Upper lobe of left lung (tissue), 6 donors: ENCODE results near the gene GCK. TPM values are rescaled to one million over a fixed set of nuclear protein-coding genes. Genes with fewer than 3 reads are reported as not detected.

ENCODE experiments used
- ATAC-seq, 2 donors: fragments of 200-7000 bp; cut with Tn5 transposase; one replicate each; pipeline ENCODE4 v1.9.1; 2022; ENCODE audit warnings: mild to moderate bottlenecking in 2 of 2, moderate library complexity in 2 of 2; ENCODE audit not compliant: low FRiP score in 2 of 2
- DNase-seq, 2 donors: peaks; one replicate each; pipeline ENCODE4 v3.0.0-alpha.2; 2019 to 2020
- H3K27ac ChIP-seq, 4 donors: fragments of 200-600 bp; sonication (generic); one replicate each; pipeline ENCODE4 v1.5.1; 2016 to 2019
- H3K27me3 ChIP-seq, 4 donors: fragments of 200-600 bp; sonication (generic); one replicate each; pipeline ENCODE4 v1.5.1; 2017 to 2019
- H3K36me3 ChIP-seq, 4 donors: fragments of 200-600 bp; sonication (generic); one replicate each; pipeline ENCODE4 v1.5.1; 2016 to 2019
- H3K4me1 ChIP-seq, 4 donors: fragments of 200-600 bp; sonication (generic); one replicate each; pipeline ENCODE4 v1.5.1; 2018 to 2019
- H3K4me3 ChIP-seq, 4 donors: fragments of 200-600 bp; sonication (generic); one replicate each; pipeline ENCODE4 v1.5.1; 2017 to 2019; ENCODE audit warnings: mild to moderate bottlenecking in 2 of 4, moderate library complexity in 1 of 4
- H3K9me3 ChIP-seq, 4 donors: fragments of 200-600 bp; sonication (generic); one replicate each; pipeline ENCODE4 v1.5.1; 2018 to 2019
- CTCF ChIP-seq, 6 experiments: fragments of 450-650 bp in 4 of 6; fragments of 200-600 bp in 2 of 6; sonication (generic) in 2 of 6; IDR thresholded peaks; one replicate each; pipeline ENCODE4 v1.5.1; 2016 to 2019; ENCODE audit warnings: antibody characterized with exemption in 6 of 6
- EP300 ChIP-seq, 4 donors: sonication (generic); formaldehyde crosslinking; IDR thresholded peaks; one replicate each; pipeline ENCODE4 v1.5.1; 2017; ENCODE audit warnings: antibody characterized with exemption in 4 of 4, control low read depth in 2 of 4
- POLR2A ChIP-seq, 4 donors: fragments of 450-650 bp; IDR thresholded peaks; one replicate each; pipeline ENCODE4 v1.5.1; 2016 to 2017; ENCODE audit warnings: antibody characterized with exemption in 4 of 4, mild to moderate bottlenecking in 2 of 4
- POLR2AphosphoS5 ChIP-seq, 2 donors: sonication (generic); formaldehyde crosslinking; IDR thresholded peaks; one replicate each; pipeline ENCODE4 v1.5.1; 2017; ENCODE audit warnings: antibody characterized with exemption in 2 of 2
- WGBS, 2 donors: methylation state at CpG; one replicate each; pipeline ENCODE4 v1.1.5; 2017 to 2018; 5-methylcytosine and 5-hydroxymethylcytosine counted together
- total RNA-seq, 6 donors: library from RNA; depleted of rRNA in 4 of 6; stranded (reverse); fragments of >200 nt in 4 of 6; gene quantifications; one replicate each; pipeline versions ENCODE4 v1.1.0 to v1.2.1, GENCODE V29; 2016 to 2021
- donor health status: DM: no; HTN: no; CAD: no; lungs with moderate emphysema.
- donor health status: DM: no; HTN: yes; CAD: no; lungs with severe emphysema.

Gene GCK
- total RNA-seq, 6 donors from 2014 or later, result 0.17 to 0.49 (median 0.30) TPM; not detected in 2

- no peak for DNase-seq
These were observed 34.5 kb downstream of the GCK start for GRCh38 chr7:44154703-44155102.

GRCh38 chr7:44153948-44154335, 35.3 kb downstream of the GCK start:
- ATAC-seq (no peak), DNase-seq (no peak)
- Histone ChIP-seq H3K4me3 (no peak overlapping the region), H3K4me1 (peaks cover 0 to 6% (median 0%) of the 10 kb centered on the region in 4 donors), H3K9me3 (no peaks in the 10 kb centered on the region), H3K27ac (no peak overlapping the region), H3K36me3 (no peaks in the 10 kb centered on the region), H3K27me3 (no peaks in the 10 kb centered on the region)
- WGBS, 2 donors, result 86 to 92% methylated on average over 5 of the region's 5 CpGs
- TF ChIP-seq POLR2A (IDR thresholded peaks at IDR 0.05) (no peak), CTCF (IDR thresholded peaks at IDR 0.05) (no peak), EP300 (IDR thresholded peaks at IDR 0.05) (no peak), POLR2AphosphoS5 (IDR thresholded peaks at IDR 0.05) (no peak)

More at GRCh38 chr7:44154703-44155102, 34.5 kb downstream of the GCK start:
- no peaks in the 10 kb centered on the region for H3K9me3 ChIP-seq
- 77 to 88% methylated on average over 3 of the region's 3 CpGs for WGBS, 2 donors
- TF ChIP-seq EP300 (IDR thresholded peaks at IDR 0.05), result no peak
- TF ChIP-seq POLR2AphosphoS5 (IDR thresholded peaks at IDR 0.05), result no peak
- TF ChIP-seq POLR2A (IDR thresholded peaks at IDR 0.05), result no peak
- no peak for TF ChIP-seq CTCF (IDR thresholded peaks at IDR 0.05)
- H3K27ac ChIP-seq, result no peak overlapping the region
- ATAC-seq, result no peak
- H3K4me3 ChIP-seq, result no peak overlapping the region
- no peaks in the 10 kb centered on the region for H3K36me3 ChIP-seq
- H3K4me1 ChIP-seq, result peaks cover 0 to 6% (median 0%) of the 10 kb centered on the region in 4 donors
- H3K27me3 ChIP-seq, result no peaks in the 10 kb centered on the region

DNA sequence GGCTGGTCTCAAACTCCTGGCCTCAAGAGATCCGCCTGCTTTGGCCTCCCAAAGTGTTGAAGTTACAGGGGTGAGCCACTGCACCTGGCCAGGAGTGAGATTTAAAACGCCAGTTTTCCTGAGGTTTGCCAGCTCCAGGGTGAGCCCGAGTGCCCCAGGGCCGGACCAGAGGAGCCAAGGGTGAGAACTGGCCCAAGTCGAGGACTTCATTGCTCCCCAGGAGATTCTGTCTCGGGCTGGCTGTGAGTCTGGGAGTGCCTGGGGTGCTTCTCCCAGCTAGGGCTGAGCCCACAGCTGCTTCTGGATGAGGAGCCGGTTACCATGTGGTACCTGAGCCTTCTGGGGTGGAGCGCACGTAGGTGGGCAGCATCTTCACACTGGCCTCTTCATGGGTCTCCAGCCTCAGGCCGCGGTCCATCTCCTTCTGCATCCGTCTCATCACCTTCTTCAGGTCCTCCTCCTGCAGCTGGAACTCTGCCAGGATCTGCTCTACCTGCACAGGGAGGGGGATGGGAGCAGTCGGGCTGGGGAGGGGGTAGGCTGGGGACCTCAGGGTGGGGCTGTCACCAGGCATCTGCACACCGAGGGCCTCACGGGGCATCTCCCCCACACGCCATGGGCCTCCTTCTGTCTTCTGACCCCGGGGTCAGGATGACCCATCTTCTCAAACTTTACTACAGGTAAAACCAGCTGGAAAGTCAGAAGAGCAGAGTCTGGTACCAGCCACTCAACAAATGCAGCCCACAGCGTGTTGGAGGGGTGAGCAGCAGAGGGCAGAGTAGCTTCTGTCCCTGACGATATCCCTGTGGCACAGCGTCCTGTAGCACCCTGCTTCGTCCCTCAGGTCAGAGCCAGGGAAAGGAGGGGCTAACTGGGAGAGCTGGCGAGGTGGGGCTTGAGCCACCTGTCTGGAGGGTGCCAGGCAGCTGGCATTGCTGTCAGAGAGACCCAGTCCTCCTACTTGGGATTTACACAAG, 36.0 kb downstream of the GCK start:
- no peak for DNase-seq
- no peak for ATAC-seq
- no peaks in the 10 kb centered on the region for H3K9me3 ChIP-seq
- H3K4me3 ChIP-seq, result no peak overlapping the region
- no peak overlapping the region for H3K27ac ChIP-seq
- WGBS, 2 donors, result 84 to 86% methylated on average over 16 to 22 of the region's 22 CpGs
- no peaks in the 10 kb centered on the region for H3K27me3 ChIP-seq
- H3K36me3 ChIP-seq, result no peaks in the 10 kb centered on the region
- TF ChIP-seq POLR2A (IDR thresholded peaks at IDR 0.05), result no peak
- no peak for TF ChIP-seq CTCF (IDR thresholded peaks at IDR 0.05)
- no peak for TF ChIP-seq POLR2AphosphoS5 (IDR thresholded peaks at IDR 0.05)
- TF ChIP-seq EP300 (IDR thresholded peaks at IDR 0.05), result no peak
- H3K4me1 ChIP-seq, result no peaks in the 10 kb centered on the region

DNA sequence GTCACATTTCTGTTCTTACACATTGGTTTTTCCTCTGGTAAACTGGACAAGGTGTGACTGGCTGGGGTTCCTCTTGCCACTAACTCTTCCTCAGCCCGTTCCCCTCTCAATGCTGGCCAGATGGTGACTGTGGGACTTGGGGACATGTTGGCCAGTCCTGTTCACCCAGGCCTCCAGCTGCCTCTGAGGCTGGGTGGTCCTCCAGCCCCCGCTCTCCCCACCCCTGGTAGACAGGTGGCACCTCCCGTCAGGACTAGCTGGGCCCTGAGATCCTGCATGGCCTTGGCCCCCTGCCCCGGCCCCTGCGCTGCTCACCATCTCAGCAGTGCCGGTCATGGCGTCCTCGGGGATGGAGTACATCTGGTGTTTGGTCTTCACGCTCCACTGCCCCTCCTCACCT, 37.3 kb downstream of the GCK start:
- Histone ChIP-seq H3K4me1 (no peaks in the 10 kb centered on the region), H3K27ac (no peak overlapping the region), H3K36me3 (no peaks in the 10 kb centered on the region), H3K27me3 (no peaks in the 10 kb centered on the region), H3K9me3 (no peaks in the 10 kb centered on the region), H3K4me3 (no peak overlapping the region)
- TF ChIP-seq POLR2A (IDR thresholded peaks at IDR 0.05), result no peak
- no peak for TF ChIP-seq POLR2AphosphoS5 (IDR thresholded peaks at IDR 0.05)
- no peak for TF ChIP-seq CTCF (IDR thresholded peaks at IDR 0.05)
- TF ChIP-seq EP300 (IDR thresholded peaks at IDR 0.05), result no peak
- DNase-seq, result no peak
- ATAC-seq, result no peak
- 95 to 100% methylated on average over 4 to 9 of the region's 9 CpGs for WGBS, 2 donors
